Caki2 (cell line): Measurements from ENCODE around the gene PTPN2. TPM values are rescaled to one million over a fixed set of nuclear protein-coding genes. Genes with fewer than 3 reads are reported as not detected.
A peak's percentile ranks its signal among the peaks of the same experiment; 100 is the strongest.
"Not testable (repeated sequence)": the region's sequence is repeated elsewhere in the genome, so short reads cannot be mapped to it uniquely, and the experiment has no call there.

Source experiments
- DNase-seq: peaks from one replicate; pipeline ENCODE4 v3.0.0-alpha.2; 2015; ENCODE audit warnings: low read depth
- in situ Hi-C: cut with HindIII; loops from 2 replicates; pipeline ENCODE4 v1.10.0; 2016; ENCODE audit warnings: low sequenced_read_pairs, low pct_unique_long_range_greater_than_20kb, mixed read lengths
- total RNA-seq: library from RNA; depleted of rRNA; stranded (reverse); fragments of >200 nt; shearing (Covaris generic); gene quantifications from 2 replicates; pipeline ENCODE4 v1.2.3, GENCODE V29; 2014; ENCODE audit warnings: low replicate concordance

Gene PTPN2
- total RNA-seq, 1 experiment from 2014 or later, result 14.4 TPM

DNA sequence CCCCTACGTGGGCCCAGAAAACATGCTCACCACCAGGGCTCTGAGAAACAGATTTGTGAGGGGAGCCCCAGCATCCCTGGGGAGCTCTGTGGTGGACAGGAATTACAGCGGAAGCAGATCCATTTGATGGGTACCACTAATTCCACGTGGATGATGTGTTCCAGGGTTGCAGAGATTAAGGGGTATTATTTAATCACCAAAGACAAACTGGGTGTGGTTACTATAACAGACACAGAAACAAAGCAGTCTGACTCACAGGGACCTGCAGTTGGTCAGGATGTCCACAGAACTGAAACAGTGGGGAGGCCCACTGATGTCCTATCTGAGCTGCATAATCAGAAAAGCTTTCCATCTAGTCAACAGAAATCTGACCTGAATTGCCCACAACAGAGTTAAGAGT is 115.4 kb downstream of the PTPN2 start:
- DNase-seq, result no peak
- in situ Hi-C loops, result no loop called here

DNA sequence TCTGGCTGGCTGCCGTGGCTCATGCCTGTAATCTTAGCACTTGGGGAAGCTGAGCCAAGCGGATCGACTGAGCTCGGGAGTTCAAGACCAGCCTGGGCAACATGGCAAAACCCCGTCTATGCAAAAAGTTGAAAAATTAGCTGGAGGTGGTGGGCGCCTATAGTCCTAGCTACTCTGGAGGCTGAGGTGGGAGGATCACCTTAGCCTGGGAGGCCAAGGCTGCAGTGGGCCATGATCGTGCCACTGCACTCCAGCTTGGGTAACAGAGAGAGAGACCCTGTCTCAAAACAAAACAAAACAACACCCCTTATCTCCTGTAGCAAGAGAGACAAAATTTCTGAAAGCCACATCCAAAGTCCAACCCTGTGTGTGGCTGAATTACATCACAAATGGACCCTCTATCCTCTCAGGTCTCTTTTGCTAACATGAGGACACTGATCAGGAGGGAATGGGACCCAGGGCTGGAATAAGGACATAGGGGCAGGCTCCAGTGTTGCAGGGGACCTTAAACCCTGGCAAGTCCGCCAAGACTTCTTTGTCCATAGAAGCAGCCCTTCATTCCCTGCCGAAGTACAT is 116.4 kb downstream of the PTPN2 start:
- DNase-seq, result no peak
- in situ Hi-C loops, result no loop called here

DNA sequence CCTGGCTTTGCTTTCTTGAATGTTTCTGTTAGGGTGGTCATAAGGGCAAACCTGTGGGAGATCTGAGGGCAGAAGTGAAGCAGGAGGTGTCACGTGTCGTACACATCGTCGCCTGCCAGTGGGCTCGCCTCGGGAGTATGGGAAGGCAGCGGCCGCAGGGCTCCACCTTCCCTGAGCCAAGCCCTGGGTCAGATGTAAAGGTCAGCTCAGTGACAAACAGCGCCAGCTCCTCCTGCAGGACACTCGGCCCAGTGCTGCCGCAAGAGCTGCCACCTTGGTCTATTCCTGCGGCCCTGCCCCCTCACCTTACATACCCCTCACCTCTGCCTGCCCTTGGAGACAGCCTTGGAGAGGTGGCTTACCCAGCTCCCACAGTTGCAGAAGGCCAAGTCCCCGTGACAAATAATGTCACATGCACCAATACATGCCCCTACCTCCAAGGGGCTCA is 117.0 kb downstream of the PTPN2 start:
- no peak for DNase-seq
- in situ Hi-C loops, result no loop called here

DNA sequence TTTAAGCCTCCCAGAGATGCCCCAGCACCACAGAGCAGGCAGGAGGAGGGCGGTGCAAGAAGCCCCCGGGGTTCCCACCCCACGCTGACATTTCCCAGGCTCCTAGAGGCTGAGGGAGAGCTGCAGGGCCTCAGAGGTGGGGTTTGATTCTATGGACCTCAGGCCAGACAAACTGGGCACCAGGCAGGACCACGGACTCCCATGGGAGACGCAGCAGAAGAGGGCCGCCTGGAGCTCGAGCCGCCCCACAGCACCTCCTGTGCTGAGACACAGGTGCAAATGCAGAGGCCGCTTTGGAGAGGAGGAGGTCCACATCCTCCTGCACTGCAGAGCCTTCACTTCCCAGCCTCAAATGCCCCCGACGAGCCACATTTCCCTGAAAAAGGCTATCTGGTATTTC is 118.5 kb downstream of the PTPN2 start:
- DNase-seq, result no peak
- in situ Hi-C loops, result no loop called here

DNA sequence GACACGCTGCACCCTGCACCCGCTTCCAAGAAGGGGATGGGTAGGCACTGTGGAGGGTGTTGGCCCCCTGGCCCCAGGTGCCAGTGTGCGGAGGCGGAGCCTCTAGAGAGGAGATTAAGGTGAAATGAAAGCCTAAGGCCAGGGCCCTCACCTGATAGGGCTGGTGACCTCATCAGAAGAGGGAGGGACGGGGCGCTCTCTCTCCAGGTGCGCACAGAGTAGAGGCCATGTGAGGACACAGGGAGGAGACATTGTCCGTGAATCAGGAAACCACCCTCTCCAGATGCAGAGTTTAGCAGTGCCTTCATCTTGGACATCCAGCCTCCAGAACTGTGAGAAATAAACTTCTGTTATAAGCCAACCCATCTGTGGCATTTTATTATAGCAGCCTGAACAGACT is 118.9 kb downstream of the PTPN2 start:
- in situ Hi-C loops, result no loop called here
- DNase-seq, result no peak

DNA sequence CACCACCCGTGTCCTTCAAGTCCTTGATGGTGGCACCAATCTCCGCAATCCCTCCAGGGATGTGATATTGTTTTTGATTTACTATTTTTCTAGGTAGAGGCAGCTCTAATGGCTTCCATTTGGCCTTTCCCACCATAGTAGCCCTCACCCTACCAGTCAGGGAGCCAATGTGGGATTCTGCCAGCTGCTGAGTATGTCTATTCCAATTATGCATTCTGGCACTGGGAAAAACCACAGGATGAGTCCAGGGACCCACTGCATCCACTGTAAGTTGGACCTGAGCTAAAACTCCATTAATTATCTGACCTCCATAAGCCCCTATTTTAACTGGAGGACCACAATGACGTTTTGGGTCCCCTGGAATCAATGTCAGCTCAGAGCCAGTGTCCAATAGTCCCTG is 125.5 kb downstream of the PTPN2 start:
- DNase-seq, in situ Hi-C loops: not testable (repeated sequence)

DNA sequence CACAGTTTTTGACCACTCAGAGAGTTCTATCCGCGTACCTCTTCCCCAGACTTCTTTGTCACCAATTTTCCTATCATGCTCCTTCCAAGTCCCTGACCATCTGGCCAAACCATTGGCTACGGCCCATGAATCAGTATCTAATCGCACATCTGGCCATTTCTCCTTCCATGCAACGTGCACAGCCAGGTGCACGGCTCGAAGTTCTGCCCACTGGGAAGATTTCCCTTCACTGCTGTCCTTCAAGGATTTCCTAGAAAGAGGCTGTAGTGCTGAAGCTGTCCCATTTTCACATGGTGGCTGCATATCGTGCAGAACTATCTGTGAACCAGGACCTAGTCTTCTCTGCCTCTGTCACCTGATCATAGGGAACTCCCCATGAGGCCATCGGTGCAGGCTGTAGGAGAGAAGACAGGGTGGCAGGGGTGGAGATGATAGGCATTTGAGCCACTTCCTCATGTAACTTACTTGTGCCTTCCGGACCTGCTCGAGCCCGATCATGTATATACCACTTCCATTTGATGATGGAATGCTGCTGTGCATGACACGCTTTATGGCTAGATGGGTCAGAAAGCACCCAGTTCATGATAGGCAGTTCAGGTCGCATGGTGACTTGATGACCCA is 127.3 kb downstream of the PTPN2 start:
- DNase-seq, in situ Hi-C loops: not testable (repeated sequence)

DNA sequence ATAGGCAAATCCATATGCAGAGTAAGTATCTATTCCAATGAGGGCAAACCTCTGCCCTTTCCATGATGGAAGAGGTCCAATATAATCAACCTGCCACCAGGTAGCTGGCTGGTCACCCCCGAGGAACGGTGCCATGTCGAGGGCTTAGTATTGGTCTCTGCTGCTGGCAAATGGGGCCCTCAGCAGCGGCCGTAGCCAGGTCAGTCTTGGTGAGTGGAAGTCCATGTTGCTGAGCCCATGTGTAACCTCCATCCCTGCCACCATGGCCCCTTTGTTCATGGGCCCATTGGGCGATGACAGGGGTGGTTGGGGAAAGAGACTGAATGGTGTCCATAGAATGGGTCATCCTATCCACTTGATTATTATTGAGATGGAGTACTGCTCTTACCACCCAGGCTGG is 128.4 kb downstream of the PTPN2 start:
- DNase-seq, in situ Hi-C loops: not testable (repeated sequence)

DNA sequence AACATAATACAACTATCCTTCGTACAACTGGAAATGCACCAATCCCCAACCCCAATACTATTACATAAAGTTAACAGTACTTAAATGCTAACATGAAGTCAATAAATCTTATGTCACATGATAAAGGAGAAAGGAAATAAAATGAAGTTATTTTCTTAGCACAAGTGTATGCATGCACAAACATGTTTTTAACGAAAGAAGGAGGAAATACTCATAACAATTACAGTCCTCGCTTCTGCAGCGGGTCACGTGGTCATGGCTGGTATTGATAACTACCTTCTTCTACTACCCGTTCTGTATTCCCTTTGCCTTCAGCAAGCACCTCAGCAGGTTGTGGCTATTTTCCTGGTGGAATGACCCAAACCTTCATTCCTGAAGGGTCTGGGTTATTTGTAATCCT is 129.5 kb downstream of the PTPN2 start:
- no peak for DNase-seq
- in situ Hi-C loops, result no loop called here

DNA sequence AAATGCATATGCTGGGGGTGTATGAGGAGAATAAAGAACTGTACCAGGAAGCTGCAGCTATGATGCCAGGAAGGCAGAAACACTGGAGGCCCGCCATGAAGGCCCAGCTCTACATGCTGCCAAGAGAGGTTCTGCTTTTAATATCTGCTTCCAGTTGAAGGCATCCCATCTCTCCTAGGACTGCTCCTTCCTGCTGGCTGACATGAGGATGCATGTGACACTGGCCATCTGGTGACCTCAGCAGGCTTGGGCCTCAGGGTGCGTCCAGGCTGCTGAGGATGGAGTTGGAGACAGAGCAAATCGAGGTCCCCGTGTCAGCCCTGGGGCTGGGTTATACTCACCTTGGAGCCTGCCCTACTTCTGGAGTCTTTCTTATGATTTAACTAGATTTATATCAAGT is 132.1 kb downstream of the PTPN2 start:
- in situ Hi-C loops, result no loop called here
- DNase-seq, result no peak

DNA sequence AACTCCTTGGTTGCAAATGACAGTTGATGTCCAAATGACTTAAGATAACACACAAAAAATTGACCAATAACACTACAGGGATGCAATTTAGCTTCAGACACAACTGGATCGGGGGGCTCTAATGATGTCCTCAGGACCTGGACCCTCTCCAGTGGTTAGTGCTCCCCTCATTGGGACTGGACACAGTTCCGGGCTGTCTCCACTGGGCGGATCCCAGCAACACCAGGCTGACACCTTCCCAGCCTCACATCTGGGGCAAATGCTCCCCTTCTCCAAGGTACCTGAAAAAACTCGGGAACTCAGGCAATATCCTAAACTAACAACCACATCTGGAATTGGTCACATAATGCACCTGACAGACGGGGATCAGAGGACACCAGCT is 132.5 kb downstream of the PTPN2 start:
- DNase-seq, result no peak
- in situ Hi-C loops, result no loop called here

DNA sequence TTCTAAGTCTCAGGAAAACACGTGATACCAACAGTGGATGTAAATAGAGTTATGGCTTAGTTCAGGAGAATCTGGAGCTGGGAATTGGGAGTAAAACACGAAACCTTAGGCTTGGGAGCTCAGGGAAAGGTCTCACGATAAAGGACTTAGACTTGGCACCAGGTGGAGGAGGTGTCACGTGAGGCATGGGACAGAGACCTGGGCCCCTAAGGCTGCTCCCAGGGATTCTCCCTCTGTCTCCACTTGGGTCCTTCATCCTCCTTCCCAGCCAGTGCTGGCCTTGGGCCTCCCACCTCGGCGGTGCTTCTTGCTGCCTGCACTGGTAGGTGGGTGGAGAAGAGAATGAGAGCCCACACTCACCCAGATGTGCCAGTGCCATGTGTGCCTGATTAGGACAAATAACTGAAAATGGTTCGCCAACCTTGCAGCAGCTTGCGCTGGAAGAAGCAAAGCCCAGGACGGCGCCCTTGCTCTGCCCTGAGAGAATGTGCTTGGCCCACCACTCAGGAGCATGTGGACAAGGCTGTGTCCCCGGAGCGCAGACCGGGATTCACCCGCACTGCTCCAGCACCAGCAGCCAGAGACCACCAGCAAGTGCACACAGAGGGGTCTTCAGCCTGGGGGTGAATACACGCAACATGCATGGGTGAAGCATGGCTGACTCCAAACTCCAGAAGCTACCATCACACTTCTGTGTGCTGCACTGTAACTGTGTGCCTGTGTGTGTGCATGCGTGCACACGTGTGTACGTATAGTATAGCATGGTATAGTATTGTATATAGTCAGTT is 133.1 kb downstream of the PTPN2 start:
- DNase-seq, result no peak
- in situ Hi-C loops, result no loop called here

DNA sequence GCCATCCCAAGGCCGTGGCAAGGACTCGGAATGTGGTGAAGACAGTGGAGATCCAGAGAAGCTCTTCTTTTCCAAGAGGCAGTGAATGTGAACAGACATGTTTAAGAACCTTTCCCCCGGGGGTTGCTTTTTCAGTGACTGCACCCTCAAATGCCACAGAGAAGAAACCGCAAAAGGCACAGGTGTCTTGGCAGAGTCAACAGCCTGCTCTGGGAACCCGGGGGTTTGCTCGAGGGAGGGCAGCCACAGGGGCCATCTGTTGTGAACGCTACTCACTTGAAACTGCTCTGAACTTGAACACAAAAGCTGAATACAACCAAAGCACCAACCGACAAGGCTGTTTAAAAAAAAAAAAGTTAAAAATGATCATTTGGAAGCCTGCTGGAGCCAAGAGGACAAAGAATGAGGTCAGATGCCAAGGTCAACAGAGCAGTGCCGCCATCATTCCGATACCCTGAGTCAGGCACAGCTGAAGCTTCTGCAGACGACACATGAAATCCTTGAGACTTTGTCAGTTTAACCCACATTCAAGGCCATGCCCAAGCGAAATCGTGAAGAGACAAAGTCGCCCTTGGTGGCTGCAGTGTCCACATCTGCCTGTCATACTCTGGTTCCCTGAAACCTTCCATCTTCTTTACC is 133.8 kb downstream of the PTPN2 start:
- in situ Hi-C loops, result no loop called here
- DNase-seq, result no peak

DNA sequence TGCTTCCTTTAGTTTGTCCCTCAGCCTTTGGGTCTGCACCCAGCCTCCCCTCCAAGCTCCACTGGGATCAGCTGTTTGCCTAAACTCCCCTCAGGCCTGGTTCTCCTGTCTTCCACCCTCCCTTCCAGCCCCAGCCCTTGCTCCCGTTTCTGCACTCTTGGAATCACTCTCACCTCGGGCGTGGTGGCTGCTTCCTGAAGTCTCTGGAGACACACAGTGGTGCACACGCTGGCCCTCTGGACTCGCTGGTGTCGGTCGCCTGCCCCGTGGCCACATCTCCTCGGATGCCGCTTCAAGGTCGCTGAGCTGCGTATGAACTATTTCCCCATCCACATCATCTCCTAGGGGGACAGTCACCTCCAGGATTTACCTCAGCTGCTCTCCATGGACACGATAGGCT is 134.9 kb downstream of the PTPN2 start:
- in situ Hi-C loops, result no loop called here
- DNase-seq, result no peak

DNA sequence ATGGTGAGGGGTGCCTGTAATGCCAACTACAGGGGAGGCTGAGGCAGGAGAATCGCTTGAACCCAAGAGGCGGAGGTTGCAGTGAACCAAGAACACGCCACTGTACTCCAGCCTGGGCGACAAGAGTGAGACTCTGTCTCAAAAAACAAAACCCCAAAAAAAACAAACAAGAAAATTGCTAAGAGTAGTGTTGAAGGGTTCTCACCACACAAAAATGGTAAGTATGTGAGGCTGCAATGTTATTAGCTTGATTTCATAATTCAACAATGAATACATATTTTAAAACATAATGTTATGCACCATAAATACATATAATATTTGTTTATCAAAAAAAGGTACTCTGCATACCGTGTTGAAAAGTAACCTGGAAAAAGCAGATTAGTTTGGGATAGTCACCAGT is 135.4 kb downstream of the PTPN2 start:
- in situ Hi-C loops, result no loop called here
- no peak for DNase-seq

DNA sequence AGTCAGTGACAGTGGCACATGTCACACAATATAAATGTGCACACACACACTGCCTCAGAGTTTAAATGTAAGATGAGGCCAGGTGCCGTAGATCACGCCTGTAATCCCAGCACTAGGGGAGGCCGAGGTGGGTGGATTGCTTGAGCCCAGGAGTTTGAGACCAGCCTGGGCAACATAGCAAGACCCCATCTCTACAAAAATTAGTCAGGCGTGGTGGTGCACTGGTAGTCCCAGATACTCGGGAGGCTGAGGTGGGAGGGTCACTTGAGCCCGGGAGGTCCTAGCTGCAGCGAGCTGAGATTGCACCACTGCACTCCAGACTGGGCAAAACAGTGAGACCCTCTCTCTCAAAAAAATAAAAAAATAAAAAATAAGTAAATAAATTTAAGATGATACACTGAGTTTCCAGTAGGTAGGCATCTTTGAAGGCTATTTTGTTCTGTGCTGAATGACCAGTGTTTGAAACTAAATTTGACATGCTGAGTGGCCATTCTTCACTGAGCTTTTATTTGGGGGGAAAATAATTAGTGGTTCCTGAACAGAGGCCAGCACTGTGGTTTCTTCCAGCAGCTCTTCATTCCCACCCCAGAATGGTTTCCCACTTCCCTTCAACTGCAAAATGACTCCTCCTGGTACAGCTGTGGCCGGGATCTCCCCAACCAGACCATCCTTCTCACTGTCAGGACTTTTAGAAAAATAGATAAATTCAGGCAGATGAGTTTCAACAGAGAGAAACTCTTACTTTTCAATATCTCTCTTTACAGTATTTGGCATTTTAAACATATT is 136.3 kb downstream of the PTPN2 start:
- in situ Hi-C loops, result no loop called here

DNA sequence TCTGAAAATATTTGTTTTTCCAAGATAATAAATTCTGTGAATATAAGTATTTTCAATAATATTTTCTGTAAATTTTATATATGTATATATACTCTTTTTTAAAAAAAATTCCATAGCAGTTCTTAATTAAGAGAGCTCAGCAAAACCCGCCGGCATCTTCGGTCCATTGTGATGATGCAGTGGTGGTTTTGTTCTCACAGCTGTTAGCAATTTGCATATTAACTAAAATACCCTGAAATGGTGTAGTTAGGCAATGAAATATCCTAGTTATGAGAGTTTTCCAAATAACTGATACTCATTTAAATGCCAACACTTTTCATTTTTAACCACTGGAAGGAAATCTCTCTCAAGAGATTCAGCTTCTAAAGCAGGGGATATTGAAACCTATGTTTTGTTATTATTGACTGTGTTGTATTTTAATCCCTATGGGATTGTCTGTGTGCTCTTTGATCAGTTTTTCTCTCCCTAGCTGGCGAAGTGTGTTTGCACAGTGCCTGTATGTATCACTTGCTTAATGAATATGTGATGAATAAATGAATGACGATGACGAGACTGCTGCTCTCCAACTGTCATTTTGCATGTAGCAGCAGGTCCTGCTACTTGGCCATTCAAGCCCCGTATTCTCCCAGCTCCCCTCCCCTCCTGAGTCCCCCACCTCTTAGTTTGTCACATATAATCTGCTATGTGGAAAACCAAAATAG is 138.8 kb downstream of the PTPN2 start:
- no peak for DNase-seq
- in situ Hi-C loops, result no loop called here

More for the DNA sequence above, 136.3 kb downstream of the PTPN2 start:
- DNase-seq, result no peak

DNA sequence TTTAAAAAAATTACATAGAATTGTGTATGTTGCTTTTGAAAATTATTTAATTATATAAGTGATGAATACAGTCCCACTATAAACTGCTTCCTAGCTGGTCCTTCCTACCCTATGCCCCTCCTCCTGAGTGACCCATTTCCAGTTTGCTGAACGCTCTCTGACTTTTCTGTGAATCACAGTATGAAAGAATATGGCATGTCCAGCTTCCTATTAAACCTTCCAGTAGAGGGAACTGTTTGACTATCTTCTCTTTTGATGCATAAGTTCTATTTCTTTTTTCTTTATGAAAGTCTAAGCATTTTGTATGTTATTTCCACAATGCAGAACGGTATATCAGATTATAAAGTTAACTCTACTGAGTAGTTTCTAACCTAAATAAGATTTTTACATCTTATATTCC is 139.9 kb downstream of the PTPN2 start:
- in situ Hi-C loops, result no loop called here
- peak; percentile 44 for DNase-seq
